GM12878 (cell line): ENCODE measurements around the gene UCN2. TPM values are rescaled to one million over a fixed set of nuclear protein-coding genes. Genes with fewer than 3 reads are reported as not detected.

Experiments
- ATAC-seq: fragments of 200-7000 bp; cut with Tn5 transposase; 3 replicates; pipeline ENCODE4 v1.9.1; 2020; ENCODE audit warnings: mild to moderate bottlenecking, moderate library complexity
- BruUV-seq: library from RNA; stranded (reverse); fragments of 400-500 nt; replicated peaks from 2 replicates; lab custom pipeline; 2021; lab: Mats Ljungman, UMichigan
- CTCF ChIA-PET: fragments of 300-600 bp; sonication (Branson Sonifier 250); formaldehyde crosslinking; extraction: SDS; loops from one replicate; lab custom pipeline; 2021; ENCODE audit warnings: inconsistent platforms; lab: Yijun Ruan, JAX
- POLR2A ChIA-PET: fragments of 350-600 bp; formaldehyde crosslinking; extraction: SDS; loops from one replicate; lab custom pipeline; 2021; ENCODE audit warnings: inconsistent platforms; lab: Charles Lee
- RAD21 ChIA-PET: fragments of 300-600 bp; sonication (Branson Sonifier 250); formaldehyde crosslinking; loops from one replicate; lab custom pipeline; 2023; ENCODE audit warnings: antibody characterized with exemption; ENCODE audit not compliant: unreplicated experiment; lab: Charles Lee
- SMC1A ChIA-PET: fragments of 300-600 bp; sonication (Branson Sonifier 250); formaldehyde crosslinking; loops from one replicate; lab custom pipeline; 2023; ENCODE audit not compliant: unreplicated experiment, uncharacterized antibody; lab: Charles Lee
- DNase-seq: peaks from one replicate; pipeline ENCODE4 v3.0.0-alpha.2; 2011; ENCODE audit warnings: low read depth, low spot score
- FAIRE-seq: peaks from 3 replicates; lab custom pipeline; 2011; peaks lifted over from hg19 to GRCh38; lab: Jason Lieb, UNC
- H2AFZ ChIP-seq: 2 replicates; pipeline ENCODE4 v1.6.0; 2011; ENCODE audit warnings: low read depth, low read length, control low read depth; ENCODE audit not compliant: control insufficient read depth
- H3K27ac ChIP-seq: 2 replicates; pipeline ENCODE4 v1.5.1; 2011; ENCODE audit warnings: control low read depth; ENCODE audit not compliant: control insufficient read depth, insufficient read depth
- H3K27me3 ChIP-seq, 2 experiments: replicated peaks in 1 of 2; 2 replicates each; pipeline versions ENCODE4 v1.6.0 to v1.6.1; 2011; ENCODE audit warnings: low read length in 1 of 2; ENCODE audit not compliant: control insufficient read depth in 2 of 2, insufficient read depth in 2 of 2
- H3K36me3 ChIP-seq, 2 experiments: 2 replicates each; pipeline ENCODE4 v1.5.1; 2011; ENCODE audit warnings: low read length in 1 of 2; ENCODE audit not compliant: control insufficient read depth in 2 of 2, insufficient read depth in 2 of 2
- H3K4me1 ChIP-seq: 2 replicates; pipeline ENCODE4 v1.6.1; 2011; ENCODE audit warnings: mild to moderate bottlenecking, low read length, moderate library complexity, mixed read lengths; ENCODE audit not compliant: control insufficient read depth, insufficient read depth
- H3K4me2 ChIP-seq: 2 replicates; pipeline ENCODE4 v1.6.0; 2011; ENCODE audit warnings: control low read depth; ENCODE audit not compliant: control insufficient read depth, insufficient read depth
- H3K4me3 ChIP-seq: fragments of 200-600 bp; sonication (generic); 2 replicates; pipeline ENCODE4 v1.5.1; 2016
- H3K79me2 ChIP-seq: 2 replicates; pipeline ENCODE4 v1.6.0; 2011; ENCODE audit warnings: low read length; ENCODE audit not compliant: control insufficient read depth, insufficient read depth
- H3K9ac ChIP-seq: 2 replicates; pipeline ENCODE4 v1.8.0; 2011; ENCODE audit warnings: low read length, control low read depth, mixed read lengths; ENCODE audit not compliant: control insufficient read depth, insufficient read depth
- H3K9me3 ChIP-seq: replicated peaks from 3 replicates; pipeline ENCODE4 v1.5.1; 2011; ENCODE audit warnings: mild to moderate bottlenecking, low read length; ENCODE audit not compliant: control insufficient read depth, insufficient read depth
- H4K20me1 ChIP-seq: 2 replicates; pipeline ENCODE4 v1.6.0; 2011; ENCODE audit not compliant: control insufficient read depth, insufficient read depth
- ASH2L ChIP-seq: fragments of 300-600, 200-600 bp; sonication (generic); IDR thresholded peaks from 2 replicates; pipeline ENCODE4 v1.6.1; 2017; ENCODE audit warnings: low read depth, mild to moderate bottlenecking, borderline replicate concordance
- BACH1 ChIP-seq: fragments of 450-650 bp; IDR thresholded peaks from 2 replicates; pipeline ENCODE4 v1.6.1; 2017; ENCODE audit warnings: mild to moderate bottlenecking, borderline replicate concordance
- BCL11A ChIP-seq: IDR thresholded peaks from 2 replicates; pipeline ENCODE4 v1.6.1; 2011; ENCODE audit warnings: low read depth, low read length
- EGR1 ChIP-seq, 2 experiments: IDR thresholded peaks; 1 replicate in 1 of 2; 2 replicates in 1 of 2; pipeline ENCODE4 v1.6.1; 2011 to 2012; ENCODE audit warnings: low read depth in 2 of 2, low read length in 2 of 2, borderline replicate concordance in 1 of 2, mild to moderate bottlenecking in 1 of 2, moderate library complexity in 1 of 2
- FOXK2 ChIP-seq: fragments of 450-650 bp; IDR thresholded peaks from 2 replicates; pipeline ENCODE4 v1.6.1; 2017; ENCODE audit warnings: mild to moderate bottlenecking, moderate library complexity
- MYC ChIP-seq: IDR thresholded peaks from 2 replicates; pipeline ENCODE4 v1.6.1; 2011; ENCODE audit warnings: mild to moderate bottlenecking, low read length, moderate library complexity, inconsistent platforms; ENCODE audit not compliant: insufficient read depth, insufficient replicate concordance, insufficient read length, severe bottlenecking
- PAX5 ChIP-seq: IDR thresholded peaks from 2 replicates; pipeline ENCODE4 v1.6.1; 2011; ENCODE audit warnings: low read depth, low read length, borderline replicate concordance
- PKNOX1 ChIP-seq: fragments of 450-650 bp; IDR thresholded peaks from 2 replicates; pipeline ENCODE4 v1.6.1; 2016; ENCODE audit warnings: mild to moderate bottlenecking
- POLR2AphosphoS5 ChIP-seq: IDR thresholded peaks from 2 replicates; pipeline ENCODE4 v1.6.1; 2011; ENCODE audit warnings: mild to moderate bottlenecking, low read length, inconsistent platforms
- SIX5 ChIP-seq: IDR thresholded peaks from 2 replicates; pipeline ENCODE4 v1.6.1; 2011; ENCODE audit warnings: mild to moderate bottlenecking, low read depth, low read length, moderate library complexity; ENCODE audit not compliant: severe bottlenecking
- STAT1 ChIP-seq: fragments of 450-650 bp; conservative IDR thresholded peaks from 2 replicates; pipeline ENCODE4 v1.6.1; 2014; ENCODE audit warnings: antibody characterized with exemption, mild to moderate bottlenecking
- SUPT20H ChIP-seq: IDR thresholded peaks from 2 replicates; pipeline ENCODE4 v1.6.1; 2011; ENCODE audit warnings: low read depth, mild to moderate bottlenecking, low read length, moderate library complexity, borderline replicate concordance; ENCODE audit not compliant: control insufficient read depth
- YBX1 ChIP-seq: fragments of 450-650 bp; IDR thresholded peaks from 2 replicates; pipeline ENCODE4 v1.6.1; 2016; ENCODE audit warnings: antibody characterized with exemption
- ZBED1 ChIP-seq: IDR thresholded peaks from 2 replicates; pipeline ENCODE4 v1.6.1; 2016; ENCODE audit warnings: borderline replicate concordance
- ZBTB11 ChIP-seq: fragments of 450-650 bp; formaldehyde crosslinking; IDR thresholded peaks from 2 replicates; pipeline ENCODE4 v1.5.0; 2022; ENCODE audit warnings: mild to moderate bottlenecking, missing genetic modification characterization
- ZNF274 ChIP-seq: IDR thresholded peaks from one replicate; pipeline ENCODE4 v1.8.0; 2011; ENCODE audit not compliant: insufficient read length, insufficient read depth
- WGBS: methylation state at CpG from one replicate; pipeline ENCODE4 v1.1.6; 2016; ENCODE audit warnings: low lambda C conversion rate; ENCODE audit not compliant: insufficient replicate concordance, insufficient coverage; ENCODE audit errors: missing lambda C conversion rate; 5-methylcytosine and 5-hydroxymethylcytosine counted together
- in situ Hi-C: fragments of 300-500 bp; cut with MboI; formaldehyde crosslinking; loops from 9 replicates; pipeline ENCODE4 v1.14.3; 2018; ENCODE audit warnings: mixed read lengths
- intact Hi-C: fragments of 100-400 bp; cut with micrococcal nuclease; formaldehyde crosslinking; loops from one replicate; pipeline ENCODE4 v1.14.2; 2022; ENCODE audit not compliant: unreplicated experiment
- polyA plus RNA-seq, 11 experiments: library from polyadenylated mRNA; depleted of rRNA in 4 of 11; unstranded in 6 of 11; stranded (reverse) in 5 of 11; fragments of >200 nt; fragmentation: Nextera tagmentation in 4 of 11; fragmentation: Illumina TruSeq in 1 of 11; extraction: Ambion mirVana in 4 of 11; extraction: Trizol in 1 of 11; gene quantifications; 1 replicate in 1 of 11; 2 replicates in 10 of 11; pipeline versions ENCODE4 v1.2.1 to v1.2.3, GENCODE V29; 2011 to 2016; ENCODE audit warnings: inconsistent platforms in 2 of 11, missing spikeins in 2 of 11, low read depth in 1 of 11
- total RNA-seq, 4 experiments: library from RNA; depleted of rRNA in 3 of 4; stranded (reverse); fragments of >200 nt in 3 of 4; fragmentation: Illumina TruSeq in 1 of 4; extraction: Trizol in 1 of 4; gene quantifications; 2 replicates each; pipeline versions ENCODE4 v1.2.1 to v1.2.3, GENCODE V29; 2013 to 2021
- TF ChIP-seq, protein P1 (sequence below): fragments of 450-650 bp; formaldehyde crosslinking; IDR thresholded peaks from 2 replicates; pipeline ENCODE4 v1.4.0; 2022; ENCODE audit warnings: mild to moderate bottlenecking, moderate library complexity

Gene UCN2
- total and polyA plus RNA-seq, 10 of the 15 experiments (the other 5 are each of a cell fraction or from before 2014, with no cell fraction given): 0.05 TPM; not detected in 9

DNA sequence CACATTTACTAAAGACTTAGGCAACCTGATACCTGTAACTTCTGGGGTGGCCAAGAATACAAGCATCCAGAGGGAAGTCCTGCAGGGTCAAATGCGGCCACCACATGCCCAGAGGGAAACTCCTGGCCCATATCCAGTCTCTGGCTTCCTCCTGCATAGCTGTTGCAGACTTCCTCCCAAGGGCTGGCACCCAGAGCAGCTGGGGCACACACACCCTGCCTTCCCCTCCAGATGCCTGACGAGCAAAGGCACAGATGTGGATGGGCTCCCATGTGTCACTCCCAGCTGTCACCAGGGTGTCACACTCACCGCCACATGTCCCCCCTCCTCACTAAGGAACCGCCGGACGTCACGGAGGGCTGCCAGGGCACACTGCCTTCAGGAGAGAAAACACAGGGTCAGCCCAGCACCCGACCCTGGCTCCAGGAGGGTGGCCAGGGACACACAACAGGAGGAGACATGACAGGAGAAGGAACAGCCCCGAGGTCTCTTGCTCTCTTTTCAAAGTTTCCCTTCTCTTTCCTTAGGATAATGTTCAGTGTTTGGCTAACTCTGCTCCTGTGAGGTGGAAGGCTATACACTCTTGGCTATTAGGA, 20.2 kb downstream of the UCN2 start:
- in situ Hi-C loops (no loop called here), intact Hi-C loops (no loop called here)
- Histone ChIP-seq H3K9me3 (no peaks in the 10 kb centered on the region; the same call in 2 of the 3 replicates), H3K79me2 (no peaks in the 10 kb centered on the region), H3K9ac (no peak overlapping the region), H2AFZ (no peak overlapping the region), H3K4me3 (no peak overlapping the region), H4K20me1 (no peaks in the 10 kb centered on the region; the same call in 1 of the 2 replicates), H3K36me3 (peaks cover 0 to 27% of the 10 kb centered on the region in 2 experiments; a peak in 1 of 4 replicates), H3K27ac (no peak overlapping the region), H3K27me3 (no peaks in the 10 kb centered on the region), H3K4me2 (no peak overlapping the region), H3K4me1 (no peaks in the 10 kb centered on the region)
- FAIRE-seq: no peak
- ATAC-seq: no peak
- no TSS peak for BruUV-seq
- SMC1A ChIA-PET: no interaction called here
- RAD21 ChIA-PET: no interaction called here
- POLR2A ChIA-PET: interaction anchor here (0.5 kb wide), 1 partner anchor 368 kb away, joined by 5 read pairs; no protein-coding TSS in a partner anchor
- CTCF ChIA-PET: no interaction called here
- no peak for DNase-seq
- 26% methylated on average over 9 of the region's 9 CpGs for WGBS
- TF ChIP-seq STAT1 (no peak), SUPT20H (no peak), BACH1 (no peak), ZBED1 (no peak), ZNF274 (no peak), MYC (no peak), POLR2AphosphoS5 (no peak), FOXK2 (no peak), YBX1 (no peak), PKNOX1 (no peak), PAX5 (no peak), SIX5 (no peak), ASH2L (no peak), EGR1 (IDR thresholded peaks at IDR 0.05; ENCODE audit: borderline replicate concordance in 1 of 2, low read depth in 2 of 2, low read length in 2 of 2) (no peak), BCL11A (no peak), ZBTB11 (CRISPR knock-in tag) (no peak)
- TF ChIP-seq, protein P1, sequence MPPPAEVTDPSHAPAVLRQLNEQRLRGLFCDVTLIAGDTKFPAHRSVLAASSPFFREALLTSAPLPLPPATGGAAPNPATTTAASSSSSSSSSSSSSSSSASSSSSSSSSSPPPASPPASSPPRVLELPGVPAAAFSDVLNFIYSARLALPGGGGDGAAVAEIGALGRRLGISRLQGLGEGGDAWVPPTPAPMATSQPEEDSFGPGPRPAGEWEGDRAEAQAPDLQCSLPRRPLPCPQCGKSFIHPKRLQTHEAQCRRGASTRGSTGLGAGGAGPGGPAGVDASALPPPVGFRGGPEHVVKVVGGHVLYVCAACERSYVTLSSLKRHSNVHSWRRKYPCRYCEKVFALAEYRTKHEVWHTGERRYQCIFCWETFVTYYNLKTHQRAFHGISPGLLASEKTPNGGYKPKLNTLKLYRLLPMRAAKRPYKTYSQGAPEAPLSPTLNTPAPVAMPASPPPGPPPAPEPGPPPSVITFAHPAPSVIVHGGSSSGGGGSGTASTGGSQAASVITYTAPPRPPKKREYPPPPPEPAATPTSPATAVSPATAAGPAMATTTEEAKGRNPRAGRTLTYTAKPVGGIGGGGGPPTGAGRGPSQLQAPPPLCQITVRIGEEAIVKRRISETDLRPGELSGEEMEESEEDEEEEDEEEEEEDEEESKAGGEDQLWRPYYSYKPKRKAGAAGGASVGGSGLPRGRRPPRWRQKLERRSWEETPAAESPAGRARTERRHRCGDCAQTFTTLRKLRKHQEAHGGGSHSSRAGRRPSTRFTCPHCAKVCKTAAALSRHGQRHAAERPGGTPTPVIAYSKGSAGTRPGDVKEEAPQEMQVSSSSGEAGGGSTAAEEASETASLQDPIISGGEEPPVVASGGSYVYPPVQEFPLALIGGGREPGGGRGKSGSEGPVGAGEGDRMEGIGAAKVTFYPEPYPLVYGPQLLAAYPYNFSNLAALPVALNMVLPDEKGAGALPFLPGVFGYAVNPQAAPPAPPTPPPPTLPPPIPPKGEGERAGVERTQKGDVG (CRISPR knock-in tag): no peak
